GM23338 (cell line): ENCODE data around the gene SLX9.

Experiments
- CREB1 ChIP-seq: fragments of 250-450 bp; sonication (Bioruptor Pico); IDR thresholded peaks from 2 replicates; pipeline ENCODE4 v1.5.0; 2020; ENCODE audit warnings: low read depth, mild to moderate bottlenecking, moderate library complexity
- ETS1 ChIP-seq: IDR thresholded peaks from 2 replicates; pipeline ENCODE4 v1.6.1; 2016; ENCODE audit warnings: antibody characterized with exemption
- EZH2 ChIP-seq: fragments of 200-600 bp; sonication (generic); IDR thresholded peaks from one replicate; pipeline ENCODE4 v1.8.0; 2017; ENCODE audit warnings: antibody characterized with exemption, mild to moderate bottlenecking, low read depth; ENCODE audit not compliant: unreplicated experiment
- EZH2phosphoT487 ChIP-seq: fragments of 200-600 bp; sonication (generic); IDR thresholded peaks from one replicate; pipeline ENCODE4 v1.8.1; 2018; ENCODE audit warnings: antibody characterized with exemption; ENCODE audit not compliant: unreplicated experiment
- POLR2AphosphoS5 ChIP-seq: IDR thresholded peaks from 2 replicates; pipeline ENCODE4 v1.6.1; 2016; ENCODE audit warnings: antibody characterized with exemption, low read depth
- ZNF114 ChIP-seq: fragments of 250-450 bp; sonication (Bioruptor Pico); IDR thresholded peaks from 2 replicates; pipeline ENCODE4 v1.5.0; 2020; ENCODE audit warnings: mild to moderate bottlenecking, moderate library complexity
- TF ChIP-seq, protein P1 (sequence below), 2 experiments: fragments of 200-600 bp in 1 of 2; sonication (generic) in 1 of 2; conservative IDR thresholded peaks; 2 replicates each; pipeline versions ENCODE4 v1.5.1 to v1.6.1; 2016 to 2017; ENCODE audit warnings: antibody characterized with exemption in 2 of 2, low read depth in 2 of 2, mild to moderate bottlenecking in 2 of 2, moderate library complexity in 1 of 2
- TF ChIP-seq, protein P2 (sequence below): IDR thresholded peaks from one replicate; pipeline ENCODE4 v1.6.1; 2018; ENCODE audit warnings: antibody characterized with exemption; ENCODE audit not compliant: unreplicated experiment

DNA sequence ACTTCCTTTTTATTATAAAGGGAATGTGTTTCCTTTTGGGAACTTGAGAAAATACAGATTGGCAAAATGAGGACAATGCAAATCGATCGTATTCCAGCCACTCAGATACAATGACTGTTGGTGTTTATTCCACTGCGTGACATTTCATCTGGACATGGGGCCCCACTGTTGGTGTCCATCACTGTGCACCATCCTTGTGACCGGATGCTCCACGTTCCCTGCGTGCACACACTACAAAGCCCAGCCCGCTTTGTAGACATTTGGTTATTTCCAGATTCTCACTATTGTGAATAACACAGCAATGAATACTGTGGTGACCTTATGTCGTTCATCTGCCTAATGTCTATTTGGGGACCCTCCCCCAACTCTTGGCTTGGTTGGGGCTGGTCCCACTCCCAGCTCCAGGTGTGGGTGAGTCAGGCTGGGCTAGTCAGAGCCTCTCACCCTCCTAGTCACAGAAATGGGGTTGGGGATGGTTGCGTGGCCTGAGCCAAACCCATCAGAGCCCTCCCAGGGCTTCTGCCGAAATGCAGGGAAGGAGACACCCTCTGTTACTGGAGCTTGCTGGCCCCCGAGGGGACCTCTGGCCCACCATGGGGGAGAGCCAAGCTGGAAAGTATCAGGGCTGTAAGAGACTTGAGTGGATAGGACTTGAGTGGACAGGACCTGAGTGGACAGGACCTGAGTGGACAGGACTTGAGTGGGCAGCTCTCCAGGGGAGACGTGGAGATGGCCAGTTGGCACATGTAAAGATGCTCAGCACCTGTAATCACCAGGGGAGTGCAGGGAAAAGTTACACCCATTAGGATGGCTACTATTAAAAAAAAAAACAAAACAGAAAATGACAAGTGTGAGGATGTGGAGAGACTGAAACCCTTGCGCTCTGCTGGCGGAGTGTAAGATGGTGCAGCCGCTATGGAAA, 77.5 kb downstream of the SLX9 start:
- TF ChIP-seq, protein P1, sequence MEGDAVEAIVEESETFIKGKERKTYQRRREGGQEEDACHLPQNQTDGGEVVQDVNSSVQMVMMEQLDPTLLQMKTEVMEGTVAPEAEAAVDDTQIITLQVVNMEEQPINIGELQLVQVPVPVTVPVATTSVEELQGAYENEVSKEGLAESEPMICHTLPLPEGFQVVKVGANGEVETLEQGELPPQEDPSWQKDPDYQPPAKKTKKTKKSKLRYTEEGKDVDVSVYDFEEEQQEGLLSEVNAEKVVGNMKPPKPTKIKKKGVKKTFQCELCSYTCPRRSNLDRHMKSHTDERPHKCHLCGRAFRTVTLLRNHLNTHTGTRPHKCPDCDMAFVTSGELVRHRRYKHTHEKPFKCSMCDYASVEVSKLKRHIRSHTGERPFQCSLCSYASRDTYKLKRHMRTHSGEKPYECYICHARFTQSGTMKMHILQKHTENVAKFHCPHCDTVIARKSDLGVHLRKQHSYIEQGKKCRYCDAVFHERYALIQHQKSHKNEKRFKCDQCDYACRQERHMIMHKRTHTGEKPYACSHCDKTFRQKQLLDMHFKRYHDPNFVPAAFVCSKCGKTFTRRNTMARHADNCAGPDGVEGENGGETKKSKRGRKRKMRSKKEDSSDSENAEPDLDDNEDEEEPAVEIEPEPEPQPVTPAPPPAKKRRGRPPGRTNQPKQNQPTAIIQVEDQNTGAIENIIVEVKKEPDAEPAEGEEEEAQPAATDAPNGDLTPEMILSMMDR (conservative IDR thresholded peaks at IDR 0.05; ENCODE audit: low read depth in 2 of 2): no peak
- TF ChIP-seq, protein P2, sequence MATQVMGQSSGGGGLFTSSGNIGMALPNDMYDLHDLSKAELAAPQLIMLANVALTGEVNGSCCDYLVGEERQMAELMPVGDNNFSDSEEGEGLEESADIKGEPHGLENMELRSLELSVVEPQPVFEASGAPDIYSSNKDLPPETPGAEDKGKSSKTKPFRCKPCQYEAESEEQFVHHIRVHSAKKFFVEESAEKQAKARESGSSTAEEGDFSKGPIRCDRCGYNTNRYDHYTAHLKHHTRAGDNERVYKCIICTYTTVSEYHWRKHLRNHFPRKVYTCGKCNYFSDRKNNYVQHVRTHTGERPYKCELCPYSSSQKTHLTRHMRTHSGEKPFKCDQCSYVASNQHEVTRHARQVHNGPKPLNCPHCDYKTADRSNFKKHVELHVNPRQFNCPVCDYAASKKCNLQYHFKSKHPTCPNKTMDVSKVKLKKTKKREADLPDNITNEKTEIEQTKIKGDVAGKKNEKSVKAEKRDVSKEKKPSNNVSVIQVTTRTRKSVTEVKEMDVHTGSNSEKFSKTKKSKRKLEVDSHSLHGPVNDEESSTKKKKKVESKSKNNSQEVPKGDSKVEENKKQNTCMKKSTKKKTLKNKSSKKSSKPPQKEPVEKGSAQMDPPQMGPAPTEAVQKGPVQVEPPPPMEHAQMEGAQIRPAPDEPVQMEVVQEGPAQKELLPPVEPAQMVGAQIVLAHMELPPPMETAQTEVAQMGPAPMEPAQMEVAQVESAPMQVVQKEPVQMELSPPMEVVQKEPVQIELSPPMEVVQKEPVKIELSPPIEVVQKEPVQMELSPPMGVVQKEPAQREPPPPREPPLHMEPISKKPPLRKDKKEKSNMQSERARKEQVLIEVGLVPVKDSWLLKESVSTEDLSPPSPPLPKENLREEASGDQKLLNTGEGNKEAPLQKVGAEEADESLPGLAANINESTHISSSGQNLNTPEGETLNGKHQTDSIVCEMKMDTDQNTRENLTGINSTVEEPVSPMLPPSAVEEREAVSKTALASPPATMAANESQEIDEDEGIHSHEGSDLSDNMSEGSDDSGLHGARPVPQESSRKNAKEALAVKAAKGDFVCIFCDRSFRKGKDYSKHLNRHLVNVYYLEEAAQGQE: no peak
- TF ChIP-seq POLR2AphosphoS5 (no peak), EZH2 (no peak), CREB1 (CRISPR knock-in tag) (no peak), EZH2phosphoT487 (no peak), ETS1 (no peak), ZNF114 (CRISPR knock-in tag) (no peak)
